WTC11 (cell line): ENCODE data around the gene LNX1. TPM values are rescaled to one million over a fixed set of nuclear protein-coding genes. Genes with fewer than 3 reads are reported as not detected.

Experiments
- ATAC-seq: fragments of 200-7000 bp; cut with Tn5 transposase; 2 replicates; pipeline ENCODE4 v1.10.0; 2021; ENCODE audit warnings: mild to moderate bottlenecking, moderate library complexity
- CTCF ChIA-PET: fragments of 300-600 bp; sonication (Branson Sonifier 250); formaldehyde crosslinking; loops from one replicate; lab custom pipeline; 2021; ENCODE audit warnings: antibody characterized with exemption; lab: Charles Lee
- POLR2A ChIA-PET: fragments of 350-600 bp; sonication (Branson Sonifier 250); formaldehyde crosslinking; loops from one replicate; lab custom pipeline; 2021; ENCODE audit warnings: antibody characterized with exemption; lab: Charles Lee
- DNase-seq: peaks from one replicate; pipeline ENCODE4 v3.0.0; 2021; ENCODE audit warnings: low spot score
- H3K27ac Mint-ChIP-seq: 2 replicates; pipeline ENCODE4 v1.8.0; 2021; ENCODE audit warnings: mixed read lengths
- H3K27me3 Mint-ChIP-seq: 2 replicates; pipeline ENCODE4 v1.8.0; 2021; ENCODE audit warnings: low read depth, mild to moderate bottlenecking, moderate library complexity, mixed read lengths
- H3K36me3 Mint-ChIP-seq: 2 replicates; pipeline ENCODE4 v1.8.0; 2021; ENCODE audit warnings: mixed read lengths
- H3K4me1 Mint-ChIP-seq: 2 replicates; pipeline ENCODE4 v1.8.0; 2022; ENCODE audit warnings: mixed read lengths
- H3K4me3 Mint-ChIP-seq: 2 replicates; pipeline ENCODE4 v1.8.0; 2021; ENCODE audit warnings: mild to moderate bottlenecking, moderate library complexity, mixed read lengths
- H3K9me3 Mint-ChIP-seq: 2 replicates; pipeline ENCODE4 v1.8.0; 2021; ENCODE audit warnings: mixed read lengths
- CREM ChIP-seq: sonication (generic); formaldehyde crosslinking; IDR thresholded peaks from 2 replicates; pipeline ENCODE4 v1.8.1; 2022; ENCODE audit warnings: mild to moderate bottlenecking, missing genetic modification reagents, moderate library complexity
- ESRRA ChIP-seq: sonication (generic); formaldehyde crosslinking; IDR thresholded peaks from 2 replicates; pipeline ENCODE4 v1.8.1; 2022; ENCODE audit warnings: mild to moderate bottlenecking, missing genetic modification reagents, borderline replicate concordance
- ETV6 ChIP-seq: sonication (generic); formaldehyde crosslinking; IDR thresholded peaks from 2 replicates; pipeline ENCODE4 v1.8.1; 2022; ENCODE audit warnings: mild to moderate bottlenecking, missing genetic modification reagents
- GABPB1 ChIP-seq: sonication (generic); formaldehyde crosslinking; IDR thresholded peaks from 2 replicates; pipeline ENCODE4 v1.8.1; 2023; ENCODE audit warnings: mild to moderate bottlenecking, missing genetic modification reagents
- GTF2I ChIP-seq: fragments of 250-450 bp; sonication (Bioruptor Pico); conservative IDR thresholded peaks from 2 replicates; pipeline ENCODE4 v1.4.0; 2021; ENCODE audit warnings: mild to moderate bottlenecking
- IRF2 ChIP-seq: sonication (generic); formaldehyde crosslinking; IDR thresholded peaks from 2 replicates; pipeline ENCODE4 v1.8.0; 2022; ENCODE audit warnings: low read depth, missing genetic modification reagents, borderline replicate concordance
- JAZF1 ChIP-seq: fragments of 250-450 bp; sonication (Bioruptor Pico); IDR thresholded peaks from 2 replicates; pipeline ENCODE4 v1.9.0; 2021; ENCODE audit warnings: moderate library complexity, mild to moderate bottlenecking, inconsistent platforms
- KAT7 ChIP-seq: sonication (generic); formaldehyde crosslinking; IDR thresholded peaks from 2 replicates; pipeline ENCODE4 v1.8.1; 2023; ENCODE audit warnings: missing genetic modification reagents, mild to moderate bottlenecking, borderline replicate concordance
- SP1 ChIP-seq: sonication (generic); formaldehyde crosslinking; conservative IDR thresholded peaks from 2 replicates; pipeline ENCODE4 v1.8.1; 2022; ENCODE audit warnings: missing genetic modification reagents
- TEAD1 ChIP-seq: sonication (generic); formaldehyde crosslinking; IDR thresholded peaks from 2 replicates; pipeline ENCODE4 v1.8.0; 2022; ENCODE audit warnings: mild to moderate bottlenecking, missing genetic modification reagents
- TEAD4 ChIP-seq: sonication (generic); formaldehyde crosslinking; IDR thresholded peaks from 2 replicates; pipeline ENCODE4 v1.8.0; 2022; ENCODE audit warnings: mild to moderate bottlenecking, missing genetic modification reagents
- TP53 ChIP-seq: sonication (generic); formaldehyde crosslinking; IDR thresholded peaks from 2 replicates; pipeline ENCODE4 v1.8.1; 2023; ENCODE audit warnings: mild to moderate bottlenecking, missing genetic modification reagents
- ZNF138 ChIP-seq: sonication (generic); formaldehyde crosslinking; conservative IDR thresholded peaks from 2 replicates; pipeline ENCODE4 v1.8.1; 2022; ENCODE audit warnings: mild to moderate bottlenecking, moderate library complexity, missing genetic modification reagents
- total RNA-seq: library from RNA; stranded (reverse); gene quantifications from 3 replicates; pipeline ENCODE4 v1.2.3, GENCODE V29; 2021
- TF ChIP-seq, protein P1 (sequence below): sonication (generic); formaldehyde crosslinking; IDR thresholded peaks from 2 replicates; pipeline ENCODE4 v1.8.0; 2022; ENCODE audit warnings: mild to moderate bottlenecking, missing genetic modification reagents
- TF ChIP-seq, protein P2 (sequence below): sonication (generic); formaldehyde crosslinking; IDR thresholded peaks from 2 replicates; pipeline ENCODE4 v1.8.1; 2022; ENCODE audit warnings: low read depth, mild to moderate bottlenecking, moderate library complexity, missing genetic modification reagents, borderline replicate concordance
- TF ChIP-seq, protein P3 (sequence below): sonication (generic); formaldehyde crosslinking; IDR thresholded peaks from 2 replicates; pipeline ENCODE4 v1.8.1; 2022; ENCODE audit warnings: mild to moderate bottlenecking, missing genetic modification reagents, moderate library complexity, borderline replicate concordance
- TF ChIP-seq, protein P4 (sequence below): sonication (generic); formaldehyde crosslinking; IDR thresholded peaks from 2 replicates; pipeline ENCODE4 v1.8.0; 2022; ENCODE audit warnings: mild to moderate bottlenecking, missing genetic modification reagents
- TF ChIP-seq, protein P5 (sequence below): fragments of 250-450 bp; sonication (Bioruptor Pico); IDR thresholded peaks from 2 replicates; pipeline ENCODE4 v2.1.2; 2022; ENCODE audit warnings: mild to moderate bottlenecking, moderate library complexity
- TF ChIP-seq, protein P6 (sequence below): fragments of 200-600 bp; IDR thresholded peaks from 2 replicates; pipeline ENCODE4 v1.8.0; 2022; ENCODE audit warnings: antibody characterized with exemption
- TF ChIP-seq, protein P7 (sequence below): sonication (generic); formaldehyde crosslinking; IDR thresholded peaks from 2 replicates; pipeline ENCODE4 v1.8.1; 2022; ENCODE audit warnings: missing genetic modification reagents, borderline replicate concordance

Gene LNX1
- total RNA-seq, 1 experiment from 2014 or later, result 5.9 TPM

DNA sequence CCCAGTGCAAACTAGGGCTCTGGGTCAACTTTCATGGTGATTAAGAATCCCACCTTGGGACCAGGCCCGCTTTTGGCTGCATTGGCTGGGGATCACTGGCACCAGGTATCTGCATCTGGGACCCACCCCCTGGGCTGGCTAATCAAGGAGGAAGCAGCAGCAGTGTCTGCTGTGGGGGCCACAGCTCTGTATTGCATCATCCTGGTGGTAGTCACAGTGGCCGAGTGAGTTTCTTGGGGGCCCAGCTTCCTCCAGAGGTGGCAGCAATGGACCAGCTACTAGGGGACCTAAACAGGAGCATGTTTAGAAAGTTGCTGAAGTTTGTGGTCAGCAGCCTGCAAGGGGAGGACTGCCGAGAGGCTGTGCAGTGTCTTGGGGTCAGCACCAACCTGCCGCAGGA, 15.7 kb downstream of the LNX1 start:
- Mint-ChIP-seq H3K36me3 (peaks cover 4% of the 10 kb centered on the region; the same call in 1 of the 2 replicates), H3K4me1 (peaks cover 5% of the 10 kb centered on the region), H3K27ac (no peak overlapping the region), H3K9me3 (0 out of 2 replicates have a peak, but pooled peaks cover 8% of the 10 kb centered on the region), H3K27me3 (no peaks in the 10 kb centered on the region), H3K4me3 (no peak overlapping the region)
- ChIA-PET POLR2A (no interaction called here), CTCF (no interaction called here)
- ATAC-seq (0 out of 2 replicates have a peak, but pooled peaks have one; percentile 24), DNase-seq (no peak)
- TF ChIP-seq CREM (CRISPR knock-in tag) (no peak), SP1 (CRISPR knock-in tag) (no peak), GABPB1 (peak; percentile 43; the same call in 1 of the 2 replicates), ESRRA (no peak)
- TF ChIP-seq, protein P1, sequence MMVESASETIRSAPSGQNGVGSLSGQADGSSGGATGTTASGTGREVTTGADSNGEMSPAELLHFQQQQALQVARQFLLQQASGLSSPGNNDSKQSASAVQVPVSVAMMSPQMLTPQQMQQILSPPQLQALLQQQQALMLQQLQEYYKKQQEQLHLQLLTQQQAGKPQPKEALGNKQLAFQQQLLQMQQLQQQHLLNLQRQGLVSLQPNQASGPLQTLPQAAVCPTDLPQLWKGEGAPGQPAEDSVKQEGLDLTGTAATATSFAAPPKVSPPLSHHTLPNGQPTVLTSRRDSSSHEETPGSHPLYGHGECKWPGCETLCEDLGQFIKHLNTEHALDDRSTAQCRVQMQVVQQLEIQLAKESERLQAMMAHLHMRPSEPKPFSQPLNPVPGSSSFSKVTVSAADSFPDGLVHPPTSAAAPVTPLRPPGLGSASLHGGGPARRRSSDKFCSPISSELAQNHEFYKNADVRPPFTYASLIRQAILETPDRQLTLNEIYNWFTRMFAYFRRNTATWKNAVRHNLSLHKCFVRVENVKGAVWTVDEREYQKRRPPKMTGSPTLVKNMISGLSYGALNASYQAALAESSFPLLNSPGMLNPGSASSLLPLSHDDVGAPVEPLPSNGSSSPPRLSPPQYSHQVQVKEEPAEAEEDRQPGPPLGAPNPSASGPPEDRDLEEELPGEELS (CRISPR knock-in tag), result no peak

DNA sequence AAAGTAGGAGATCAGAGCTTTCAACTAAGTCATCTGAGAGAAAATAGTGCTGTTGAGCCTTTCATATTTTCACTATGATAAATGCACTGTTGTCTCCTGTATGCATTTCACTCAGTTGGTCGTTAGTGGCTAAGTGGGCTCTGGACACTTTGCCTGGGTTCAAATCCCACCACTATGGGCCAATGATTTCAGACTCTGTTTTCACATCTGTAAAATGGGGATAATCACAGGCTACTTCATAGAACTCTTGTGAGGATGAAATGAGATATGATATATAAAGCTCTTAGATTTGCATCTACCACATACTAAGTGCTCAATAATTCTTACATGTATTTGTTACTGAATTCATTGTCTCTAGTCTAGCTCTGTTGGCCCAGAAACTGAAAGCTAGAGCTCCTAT, 16.8 kb downstream of the LNX1 start:
- H3K4me1 Mint-ChIP-seq, result peaks cover 3% of the 10 kb centered on the region
- no peak overlapping the region for H3K4me3 Mint-ChIP-seq
- POLR2A ChIA-PET, result no interaction called here
- TF ChIP-seq KAT7, result no peak
- no peak for TF ChIP-seq TEAD1
- no peak overlapping the region for H3K27ac Mint-ChIP-seq
- H3K9me3 Mint-ChIP-seq, result 0 out of 2 replicates have a peak, but pooled peaks cover 8% of the 10 kb centered on the region
- no peak for DNase-seq
- CTCF ChIA-PET, result no interaction called here
- ATAC-seq, result no peak
- no peaks in the 10 kb centered on the region for H3K27me3 Mint-ChIP-seq
- peaks cover 4% of the 10 kb centered on the region; the same call in 1 of the 2 replicates for H3K36me3 Mint-ChIP-seq

DNA sequence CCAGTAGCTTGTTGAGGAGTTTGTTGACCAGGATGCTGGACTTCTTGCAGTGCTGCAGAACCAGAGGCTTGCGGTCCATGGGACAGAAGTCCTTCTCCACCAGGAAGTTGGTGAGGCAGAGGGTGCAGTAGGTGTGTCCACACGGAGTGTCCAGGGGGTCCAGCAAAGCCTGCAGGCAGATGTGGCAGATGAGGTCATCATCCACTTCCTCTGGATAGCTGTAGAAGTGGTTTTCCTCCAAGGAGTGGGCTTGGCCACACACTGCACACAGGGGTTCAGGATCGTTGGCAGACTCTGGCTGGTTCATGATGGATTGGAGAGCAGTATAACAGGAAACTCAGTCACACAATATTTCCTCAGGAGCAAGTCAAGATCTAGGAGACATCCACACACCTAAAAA, 17.6 kb downstream of the LNX1 start:
- H3K4me1 Mint-ChIP-seq, result no peaks in the 10 kb centered on the region; the same call in 1 of the 2 replicates
- ChIA-PET CTCF (no interaction called here), POLR2A (no interaction called here)
- 0 out of 2 replicates have a peak, but pooled peaks cover 8% of the 10 kb centered on the region for H3K9me3 Mint-ChIP-seq
- TF ChIP-seq ZNF138 (no peak), JAZF1 (CRISPR knock-in tag) (no peak)
- ATAC-seq (no peak), DNase-seq (no peak)
- H3K27me3 Mint-ChIP-seq, result no peaks in the 10 kb centered on the region
- no peak overlapping the region for H3K27ac Mint-ChIP-seq
- H3K4me3 Mint-ChIP-seq, result no peak overlapping the region
- H3K36me3 Mint-ChIP-seq, result peaks cover 4% of the 10 kb centered on the region; the same call in 1 of the 2 replicates

DNA sequence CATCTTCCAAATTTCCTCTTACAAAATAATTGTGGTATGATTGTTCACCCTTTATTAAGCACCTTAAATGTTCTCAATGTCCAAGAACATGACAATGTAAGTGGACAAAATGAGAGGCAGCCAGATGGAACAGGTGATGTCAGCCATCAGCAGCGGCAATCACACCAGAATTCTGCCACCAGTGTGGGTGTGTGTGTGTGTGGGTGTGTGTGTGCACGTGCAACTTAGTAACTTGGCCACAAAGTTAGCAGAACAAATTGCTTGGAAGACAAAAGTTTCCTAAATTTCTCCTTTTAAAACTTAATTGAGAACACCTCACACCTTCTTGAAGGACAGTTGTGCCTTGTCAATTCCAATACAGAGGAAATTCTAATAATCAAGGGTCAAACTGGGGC, 18.7 kb downstream of the LNX1 start:
- Mint-ChIP-seq H3K4me3 (no peak overlapping the region), H3K4me1 (no peaks in the 10 kb centered on the region; the same call in 1 of the 2 replicates), H3K36me3 (peaks cover 4% of the 10 kb centered on the region; the same call in 1 of the 2 replicates), H3K27ac (no peak overlapping the region), H3K9me3 (0 out of 2 replicates have a peak, but pooled peaks cover 8% of the 10 kb centered on the region), H3K27me3 (no peaks in the 10 kb centered on the region)
- DNase-seq (no peak), ATAC-seq (no peak)
- ChIA-PET POLR2A (no interaction called here), CTCF (interaction anchor here (0.7 kb wide), 1 partner anchor 127 kb away, joined by 3 read pairs; no protein-coding TSS in a partner anchor)
- TF ChIP-seq, protein P2, sequence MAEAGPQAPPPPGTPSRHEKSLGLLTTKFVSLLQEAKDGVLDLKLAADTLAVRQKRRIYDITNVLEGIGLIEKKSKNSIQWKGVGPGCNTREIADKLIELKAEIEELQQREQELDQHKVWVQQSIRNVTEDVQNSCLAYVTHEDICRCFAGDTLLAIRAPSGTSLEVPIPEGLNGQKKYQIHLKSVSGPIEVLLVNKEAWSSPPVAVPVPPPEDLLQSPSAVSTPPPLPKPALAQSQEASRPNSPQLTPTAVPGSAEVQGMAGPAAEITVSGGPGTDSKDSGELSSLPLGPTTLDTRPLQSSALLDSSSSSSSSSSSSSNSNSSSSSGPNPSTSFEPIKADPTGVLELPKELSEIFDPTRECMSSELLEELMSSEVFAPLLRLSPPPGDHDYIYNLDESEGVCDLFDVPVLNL (CRISPR knock-in tag), result no peak
- TF ChIP-seq, protein P3, sequence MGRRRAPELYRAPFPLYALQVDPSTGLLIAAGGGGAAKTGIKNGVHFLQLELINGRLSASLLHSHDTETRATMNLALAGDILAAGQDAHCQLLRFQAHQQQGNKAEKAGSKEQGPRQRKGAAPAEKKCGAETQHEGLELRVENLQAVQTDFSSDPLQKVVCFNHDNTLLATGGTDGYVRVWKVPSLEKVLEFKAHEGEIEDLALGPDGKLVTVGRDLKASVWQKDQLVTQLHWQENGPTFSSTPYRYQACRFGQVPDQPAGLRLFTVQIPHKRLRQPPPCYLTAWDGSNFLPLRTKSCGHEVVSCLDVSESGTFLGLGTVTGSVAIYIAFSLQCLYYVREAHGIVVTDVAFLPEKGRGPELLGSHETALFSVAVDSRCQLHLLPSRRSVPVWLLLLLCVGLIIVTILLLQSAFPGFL (CRISPR knock-in tag), result no peak
- TF ChIP-seq TP53 (CRISPR knock-in tag), result no peak
- TF ChIP-seq, protein P4, sequence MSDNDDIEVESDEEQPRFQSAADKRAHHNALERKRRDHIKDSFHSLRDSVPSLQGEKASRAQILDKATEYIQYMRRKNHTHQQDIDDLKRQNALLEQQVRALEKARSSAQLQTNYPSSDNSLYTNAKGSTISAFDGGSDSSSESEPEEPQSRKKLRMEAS (CRISPR knock-in tag), result no peak
- TF ChIP-seq CREM (CRISPR knock-in tag), result no peak
- TF ChIP-seq ETV6 (CRISPR knock-in tag), result no peak
- no peak for TF ChIP-seq TEAD1
- TF ChIP-seq TEAD4 (CRISPR knock-in tag), result no peak
- TF ChIP-seq, protein P5, sequence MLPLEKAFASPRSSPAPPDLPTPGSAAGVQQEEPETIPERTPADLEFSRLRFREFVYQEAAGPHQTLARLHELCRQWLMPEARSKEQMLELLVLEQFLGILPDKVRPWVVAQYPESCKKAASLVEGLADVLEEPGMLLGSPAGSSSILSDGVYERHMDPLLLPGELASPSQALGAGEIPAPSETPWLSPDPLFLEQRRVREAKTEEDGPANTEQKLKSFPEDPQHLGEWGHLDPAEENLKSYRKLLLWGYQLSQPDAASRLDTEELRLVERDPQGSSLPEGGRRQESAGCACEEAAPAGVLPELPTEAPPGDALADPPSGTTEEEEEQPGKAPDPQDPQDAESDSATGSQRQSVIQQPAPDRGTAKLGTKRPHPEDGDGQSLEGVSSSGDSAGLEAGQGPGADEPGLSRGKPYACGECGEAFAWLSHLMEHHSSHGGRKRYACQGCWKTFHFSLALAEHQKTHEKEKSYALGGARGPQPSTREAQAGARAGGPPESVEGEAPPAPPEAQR (CRISPR knock-in tag), result no peak
- no peak for TF ChIP-seq GTF2I (CRISPR knock-in tag)
- no peak for TF ChIP-seq IRF2 (CRISPR knock-in tag)
- TF ChIP-seq, protein P6, sequence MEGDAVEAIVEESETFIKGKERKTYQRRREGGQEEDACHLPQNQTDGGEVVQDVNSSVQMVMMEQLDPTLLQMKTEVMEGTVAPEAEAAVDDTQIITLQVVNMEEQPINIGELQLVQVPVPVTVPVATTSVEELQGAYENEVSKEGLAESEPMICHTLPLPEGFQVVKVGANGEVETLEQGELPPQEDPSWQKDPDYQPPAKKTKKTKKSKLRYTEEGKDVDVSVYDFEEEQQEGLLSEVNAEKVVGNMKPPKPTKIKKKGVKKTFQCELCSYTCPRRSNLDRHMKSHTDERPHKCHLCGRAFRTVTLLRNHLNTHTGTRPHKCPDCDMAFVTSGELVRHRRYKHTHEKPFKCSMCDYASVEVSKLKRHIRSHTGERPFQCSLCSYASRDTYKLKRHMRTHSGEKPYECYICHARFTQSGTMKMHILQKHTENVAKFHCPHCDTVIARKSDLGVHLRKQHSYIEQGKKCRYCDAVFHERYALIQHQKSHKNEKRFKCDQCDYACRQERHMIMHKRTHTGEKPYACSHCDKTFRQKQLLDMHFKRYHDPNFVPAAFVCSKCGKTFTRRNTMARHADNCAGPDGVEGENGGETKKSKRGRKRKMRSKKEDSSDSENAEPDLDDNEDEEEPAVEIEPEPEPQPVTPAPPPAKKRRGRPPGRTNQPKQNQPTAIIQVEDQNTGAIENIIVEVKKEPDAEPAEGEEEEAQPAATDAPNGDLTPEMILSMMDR, result no peak
- TF ChIP-seq, protein P7, sequence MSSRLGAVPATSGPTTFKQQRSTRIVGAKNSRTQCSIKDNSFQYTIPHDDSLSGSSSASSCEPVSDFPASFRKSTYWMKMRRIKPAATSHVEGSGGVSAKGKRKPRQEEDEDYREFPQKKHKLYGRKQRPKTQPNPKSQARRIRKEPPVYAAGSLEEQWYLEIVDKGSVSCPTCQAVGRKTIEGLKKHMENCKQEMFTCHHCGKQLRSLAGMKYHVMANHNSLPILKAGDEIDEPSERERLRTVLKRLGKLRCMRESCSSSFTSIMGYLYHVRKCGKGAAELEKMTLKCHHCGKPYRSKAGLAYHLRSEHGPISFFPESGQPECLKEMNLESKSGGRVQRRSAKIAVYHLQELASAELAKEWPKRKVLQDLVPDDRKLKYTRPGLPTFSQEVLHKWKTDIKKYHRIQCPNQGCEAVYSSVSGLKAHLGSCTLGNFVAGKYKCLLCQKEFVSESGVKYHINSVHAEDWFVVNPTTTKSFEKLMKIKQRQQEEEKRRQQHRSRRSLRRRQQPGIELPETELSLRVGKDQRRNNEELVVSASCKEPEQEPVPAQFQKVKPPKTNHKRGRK (CRISPR knock-in tag), result no peak
- no peak for TF ChIP-seq SP1 (CRISPR knock-in tag)
